HEK293T (cell line): ENCODE measurements around the gene CFAP299.

Source experiments
- CTCF ChIA-PET: fragments of 350-600 bp; formaldehyde crosslinking; extraction: SDS; loops from one replicate; lab custom pipeline; 2021; ENCODE audit warnings: antibody characterized with exemption, inconsistent platforms; lab: Yijun Ruan, JAX
- POLR2A ChIA-PET: fragments of 350-600 bp; formaldehyde crosslinking; extraction: SDS; loops from one replicate; lab custom pipeline; 2020; ENCODE audit warnings: antibody characterized with exemption, inconsistent platforms; lab: Yijun Ruan, JAX
- DNase-seq: peaks from one replicate; pipeline ENCODE4 v3.0.0; 2012; ENCODE audit warnings: mixed read lengths; ENCODE audit errors: extremely low spot score
- ARNT ChIP-seq: fragments of 450-650 bp; IDR thresholded peaks from 2 replicates; pipeline ENCODE4 v1.6.1; 2017; ENCODE audit warnings: mild to moderate bottlenecking
- BHLHE40 ChIP-seq: fragments of 450-650 bp; IDR thresholded peaks from 2 replicates; pipeline ENCODE4 v1.6.1; 2016; ENCODE audit warnings: mild to moderate bottlenecking, moderate library complexity, borderline replicate concordance
- CTBP1 ChIP-seq: fragments of 450-650 bp; IDR thresholded peaks from 2 replicates; pipeline ENCODE4 v1.6.1; 2016; ENCODE audit warnings: borderline replicate concordance
- ELF4 ChIP-seq: fragments of 450-650 bp; IDR thresholded peaks from 2 replicates; pipeline ENCODE4 v1.6.1; 2017; ENCODE audit warnings: antibody characterized with exemption
- FOXA1 ChIP-seq: fragments of 450-650 bp; IDR thresholded peaks from 2 replicates; pipeline ENCODE4 v1.6.1; 2016; ENCODE audit warnings: mild to moderate bottlenecking
- FOXK2 ChIP-seq: fragments of 450-650 bp; IDR thresholded peaks from 2 replicates; pipeline ENCODE4 v1.6.1; 2016; ENCODE audit warnings: mild to moderate bottlenecking
- FOXM1 ChIP-seq: fragments of 450-650 bp; IDR thresholded peaks from 2 replicates; pipeline ENCODE4 v1.6.1; 2017; ENCODE audit warnings: mild to moderate bottlenecking, borderline replicate concordance
- HDGF ChIP-seq: fragments of 450-650 bp; IDR thresholded peaks from 2 replicates; pipeline ENCODE4 v1.6.1; 2017; ENCODE audit warnings: antibody characterized with exemption, borderline replicate concordance
- L3MBTL2 ChIP-seq: fragments of 450-650 bp; conservative IDR thresholded peaks from 2 replicates; pipeline ENCODE4 v1.6.1; 2016; ENCODE audit warnings: mild to moderate bottlenecking
- LEF1 ChIP-seq: fragments of 450-650 bp; IDR thresholded peaks from 2 replicates; pipeline ENCODE4 v1.6.1; 2017; ENCODE audit warnings: mild to moderate bottlenecking, borderline replicate concordance
- NFRKB ChIP-seq: fragments of 450-650 bp; IDR thresholded peaks from 2 replicates; pipeline ENCODE4 v1.6.1; 2016; ENCODE audit warnings: mild to moderate bottlenecking, moderate library complexity
- PKNOX1 ChIP-seq: fragments of 450-650 bp; IDR thresholded peaks from 2 replicates; pipeline ENCODE4 v1.6.1; 2016
- SP1 ChIP-seq: fragments of 450-650 bp; IDR thresholded peaks from 2 replicates; pipeline ENCODE4 v1.6.1; 2017
- SUZ12 ChIP-seq: fragments of 450-650 bp; IDR thresholded peaks from 2 replicates; pipeline ENCODE4 v1.6.1; 2016; ENCODE audit warnings: mild to moderate bottlenecking
- TARDBP ChIP-seq: fragments of 450-650 bp; IDR thresholded peaks from 2 replicates; pipeline ENCODE4 v1.6.1; 2016
- ZNF384 ChIP-seq: fragments of 450-650 bp; IDR thresholded peaks from 2 replicates; pipeline ENCODE4 v1.6.1; 2016

Gene CFAP299

GRCh38 chr4:80321341-80321740, 14.2 kb upstream of the CFAP299 start:
- ChIA-PET CTCF (interaction anchor here (0.8 kb wide), 1 partner anchor 13 kb away, joined by 3 read pairs; no protein-coding TSS in a partner anchor), POLR2A (no interaction called here)
- no peak for TF ChIP-seq TARDBP
- TF ChIP-seq PKNOX1, result no peak
- no peak for TF ChIP-seq ARNT
- TF ChIP-seq BHLHE40, result no peak
- no peak for TF ChIP-seq FOXM1
- no peak for DNase-seq

GRCh38 chr4:80321776-80322175, 13.8 kb upstream of the CFAP299 start:
- DNase-seq, result no peak
- ChIA-PET CTCF (interaction anchor here (0.8 kb wide), 1 partner anchor 14 kb away, joined by 3 read pairs; no protein-coding TSS in a partner anchor), POLR2A (no interaction called here)
- TF ChIP-seq HDGF, result no peak
- TF ChIP-seq PKNOX1, result no peak
- no peak for TF ChIP-seq NFRKB
- TF ChIP-seq ZNF384, result no peak
- no peak for TF ChIP-seq CTBP1
- TF ChIP-seq LEF1, result no peak
- TF ChIP-seq ARNT, result no peak
- no peak for TF ChIP-seq SP1
- TF ChIP-seq ELF4, result no peak
- TF ChIP-seq L3MBTL2, result no peak
- no peak for TF ChIP-seq FOXA1
- no peak for TF ChIP-seq FOXM1
- no peak for TF ChIP-seq TARDBP
- no peak for TF ChIP-seq FOXK2

GRCh38 chr4:80322716-80323115, 12.8 kb upstream of the CFAP299 start:
- peak; percentile 9 for DNase-seq
- TF ChIP-seq PKNOX1 (no peak), ELF4 (no peak), BHLHE40 (no peak), ARNT (no peak), TARDBP (no peak), FOXM1 (no peak), HDGF (no peak), L3MBTL2 (no peak), FOXA1 (no peak), ZNF384 (no peak), FOXK2 (no peak), SP1 (no peak), SUZ12 (no peak), CTBP1 (no peak), LEF1 (no peak), NFRKB (no peak)
- ChIA-PET POLR2A (no interaction called here), CTCF (interaction anchor here (0.6 to 1.4 kb wide), 4 partner anchors 12 to 121 kb away, joined by 3 to 8 read pairs (median 5); partner anchors contain the start of gene CFAP299)

GRCh38 chr4:80324171-80324570, 11.4 kb upstream of the CFAP299 start:
- CTCF ChIA-PET, result no interaction called here
- TF ChIP-seq CTBP1, result no peak
- TF ChIP-seq ARNT, result no peak
- no peak for TF ChIP-seq FOXK2
- no peak for TF ChIP-seq NFRKB
- TF ChIP-seq BHLHE40, result no peak
- no peak for TF ChIP-seq ELF4
- no peak for TF ChIP-seq LEF1
- no peak for TF ChIP-seq FOXA1
- TF ChIP-seq FOXM1, result no peak
- TF ChIP-seq TARDBP, result no peak
- no peak for TF ChIP-seq ZNF384
- no peak for TF ChIP-seq HDGF
- TF ChIP-seq SUZ12, result no peak
- TF ChIP-seq PKNOX1, result no peak; the same call in 1 of the 2 replicates
- TF ChIP-seq L3MBTL2, result no peak
- TF ChIP-seq SP1, result no peak
- peak; percentile 7 for DNase-seq
- POLR2A ChIA-PET, result no interaction called here

GRCh38 chr4:80331693-80332092, 3.8 kb upstream of the CFAP299 start:
- TF ChIP-seq PKNOX1, result no peak
- ChIA-PET CTCF (no interaction called here), POLR2A (no interaction called here)
- DNase-seq, result no peak

- TF ChIP-seq FOXK2 (no peak), ZNF384 (no peak), TARDBP (no peak), FOXM1 (no peak), FOXA1 (no peak), SUZ12 (no peak), NFRKB (no peak), ELF4 (no peak), PKNOX1 (no peak)
- ChIA-PET POLR2A (no interaction called here), CTCF (no interaction called here)
- no peak for DNase-seq
Measured at GRCh38 chr4:80333121-80333520, 2.4 kb upstream of the CFAP299 start.
